PC-9 (cell line): ENCODE results near the gene BMAL1. TPM values are rescaled to one million over a fixed set of nuclear protein-coding genes. Genes with fewer than 3 reads are reported as not detected.

Experiments used
- BruUV-seq: library from RNA; stranded (reverse); fragments of 400-500 nt; replicated peaks from 2 replicates; lab custom pipeline; 2021; lab: Mats Ljungman, UMichigan
- CTCF ChIA-PET: fragments of 300-600 bp; sonication (Branson Sonifier 250); formaldehyde crosslinking; loops from one replicate; lab custom pipeline; 2022; ENCODE audit warnings: antibody characterized with exemption; lab: Charles Lee
- POLR2A ChIA-PET: fragments of 300-600 bp; sonication (Branson Sonifier 250); formaldehyde crosslinking; loops from one replicate; lab custom pipeline; 2022; ENCODE audit warnings: antibody characterized with exemption; ENCODE audit not compliant: unreplicated experiment; lab: Charles Lee
- DNase-seq, 2 experiments: peaks; one replicate each; pipeline versions ENCODE4 v3.0.0 to v3.0.0-alpha.2; 2015 to 2022; ENCODE audit warnings: mixed read lengths in 1 of 2
- H2AFZ ChIP-seq: fragments of 200-600 bp; sonication (generic); 2 replicates; pipeline ENCODE4 v1.8.1; 2017; ENCODE audit warnings: antibody characterized with exemption
- H3F3A ChIP-seq: fragments of 200-600 bp; sonication (generic); 2 replicates; pipeline ENCODE4 v1.8.1; 2017; ENCODE audit warnings: antibody characterized with exemption, mild to moderate bottlenecking, low read depth; ENCODE audit not compliant: insufficient read depth
- H3K27ac ChIP-seq: fragments of 200-600 bp; sonication (generic); 2 replicates; pipeline ENCODE4 v1.6.1; 2016; ENCODE audit warnings: mixed run types
- H3K27me3 ChIP-seq: fragments of 200-600 bp; sonication (generic); 2 replicates; pipeline ENCODE4 v1.6.1; 2016; ENCODE audit warnings: low read depth, mixed run types; ENCODE audit not compliant: insufficient read depth
- H3K36me3 ChIP-seq: fragments of 200-600 bp; sonication (generic); 2 replicates; pipeline ENCODE4 v1.6.1; 2016; ENCODE audit warnings: low read depth, mixed run types
- H3K4me1 ChIP-seq: fragments of 200-600 bp; sonication (generic); replicated peaks from 2 replicates; pipeline ENCODE4 v1.6.1; 2016; ENCODE audit warnings: mixed run types; ENCODE audit not compliant: insufficient read depth
- H3K4me2 ChIP-seq: fragments of 200-600 bp; sonication (generic); 2 replicates; pipeline ENCODE4 v1.6.1; 2017; ENCODE audit warnings: mixed run types
- H3K4me3 ChIP-seq: fragments of 200-600 bp; sonication (generic); 2 replicates; pipeline ENCODE4 v1.6.1; 2016; ENCODE audit warnings: mixed run types
- H3K79me2 ChIP-seq: fragments of 200-600 bp; sonication (generic); 2 replicates; pipeline ENCODE4 v1.6.1; 2017; ENCODE audit warnings: low read depth, mixed run types
- H3K9me2 ChIP-seq: fragments of 200-600 bp; sonication (generic); 2 replicates; pipeline ENCODE4 v1.8.1; 2017; ENCODE audit warnings: mild to moderate bottlenecking; ENCODE audit not compliant: insufficient read depth
- H3K9me3 ChIP-seq: fragments of 200-600 bp; sonication (generic); 2 replicates; pipeline ENCODE4 v1.8.1; 2016; ENCODE audit warnings: low read depth; ENCODE audit not compliant: insufficient read depth
- H4K20me1 ChIP-seq: fragments of 200-600 bp; sonication (generic); 2 replicates; pipeline ENCODE4 v1.8.1; 2017; ENCODE audit not compliant: insufficient read depth
- CTCF ChIP-seq: fragments of 200-600 bp; sonication (generic); conservative IDR thresholded peaks from 2 replicates; pipeline ENCODE4 v1.6.1; 2017; ENCODE audit warnings: mixed run types, antibody characterized with exemption, mild to moderate bottlenecking, moderate library complexity
- EZH2 ChIP-seq: fragments of 200-600 bp; sonication (generic); IDR thresholded peaks from 2 replicates; pipeline ENCODE4 v1.8.0; 2017; ENCODE audit warnings: antibody characterized with exemption, low read depth
- intact Hi-C: fragments of 100-400 bp; cut with micrococcal nuclease; formaldehyde crosslinking; loops from one replicate; pipeline ENCODE4 v1.10.0; 2022; ENCODE audit not compliant: unreplicated experiment
- total RNA-seq: library from RNA; stranded (reverse); gene quantifications from 2 replicates; pipeline ENCODE4 v1.2.3, GENCODE V29; 2021

BMAL1 gene
- total RNA-seq, 1 experiment from 2014 or later = 15.0 TPM

- no peaks in the 10 kb centered on the region for H3K36me3 ChIP-seq
- no peak overlapping the region for H3K27ac ChIP-seq
- POLR2A ChIA-PET = no interaction called here
- no TSS peak for BruUV-seq
- no peak overlapping the region for H2AFZ ChIP-seq
- no peaks in the 10 kb centered on the region for H4K20me1 ChIP-seq
- DNase-seq = peak in 1 of 2 experiments; percentile 6
- no peaks in the 10 kb centered on the region for H3K9me3 ChIP-seq
- intact Hi-C loops = loop anchor here (1.0 kb wide), 2 partner anchors 175 to 202 kb away; no protein-coding TSS in a partner anchor
- no peaks in the 10 kb centered on the region for H3K79me2 ChIP-seq
- H3K4me3 ChIP-seq = no peak overlapping the region
- no peaks in the 10 kb centered on the region for H3F3A ChIP-seq
- no peak overlapping the region for H3K4me2 ChIP-seq
- H3K4me1 ChIP-seq = no peaks in the 10 kb centered on the region
- H3K27me3 ChIP-seq = no peaks in the 10 kb centered on the region
- CTCF ChIA-PET = interaction anchor here (0.6 to 1.3 kb wide), 3 partner anchors 174 to 1040 kb away, joined by 3 to 6 read pairs (median 3); no protein-coding TSS in a partner anchor
- no peaks in the 10 kb centered on the region for H3K9me2 ChIP-seq
- TF ChIP-seq CTCF (peak; percentile 68), EZH2 (no peak)
Observed at GRCh38 chr11:13384908-13385640, 107.5 kb downstream of the BMAL1 start.

GRCh38 chr11:13386567-13386966 lies 109.0 kb downstream of the BMAL1 start:
- Histone ChIP-seq H3F3A (no peaks in the 10 kb centered on the region), H3K4me3 (no peak overlapping the region), H2AFZ (no peak overlapping the region), H3K4me1 (no peaks in the 10 kb centered on the region), H3K27ac (no peak overlapping the region), H3K79me2 (no peaks in the 10 kb centered on the region), H3K9me2 (no peaks in the 10 kb centered on the region), H3K4me2 (no peak overlapping the region), H4K20me1 (no peaks in the 10 kb centered on the region), H3K9me3 (no peaks in the 10 kb centered on the region), H3K36me3 (no peaks in the 10 kb centered on the region), H3K27me3 (no peaks in the 10 kb centered on the region)
- ChIA-PET CTCF (interaction anchor here (0.6 kb wide), 1 partner anchor 208 kb away, joined by 3 read pairs; no protein-coding TSS in a partner anchor), POLR2A (no interaction called here)
- DNase-seq = no peak
- TF ChIP-seq EZH2 (no peak), CTCF (no peak)
- BruUV-seq = no TSS peak
- intact Hi-C loops = no loop called here

GRCh38 chr11:13388741-13389140 lies 111.2 kb downstream of the BMAL1 start:
- intact Hi-C loops = no loop called here
- no peak overlapping the region for H3K4me2 ChIP-seq
- DNase-seq = no peak
- H3K9me2 ChIP-seq = no peaks in the 10 kb centered on the region
- TF ChIP-seq CTCF = no peak
- no peak for TF ChIP-seq EZH2
- no peak overlapping the region for H3K4me3 ChIP-seq
- no peaks in the 10 kb centered on the region for H3K4me1 ChIP-seq
- CTCF ChIA-PET = no interaction called here
- no peaks in the 10 kb centered on the region for H3K79me2 ChIP-seq
- no peaks in the 10 kb centered on the region for H4K20me1 ChIP-seq
- H3K9me3 ChIP-seq = no peaks in the 10 kb centered on the region
- H3K27me3 ChIP-seq = no peaks in the 10 kb centered on the region
- H3K36me3 ChIP-seq = no peaks in the 10 kb centered on the region
- H3F3A ChIP-seq = no peaks in the 10 kb centered on the region
- H2AFZ ChIP-seq = no peak overlapping the region
- no peak overlapping the region for H3K27ac ChIP-seq
- no TSS peak for BruUV-seq
- POLR2A ChIA-PET = no interaction called here
